NCI-H748 (cell line): ENCODE results near the gene PKP1.

Experiments used
- DNase-seq: peaks from one replicate; lab custom pipeline; 2025; ENCODE audit not compliant: unreplicated experiment; lab: John Stamatoyannopoulos, UW

Gene PKP1

DNA sequence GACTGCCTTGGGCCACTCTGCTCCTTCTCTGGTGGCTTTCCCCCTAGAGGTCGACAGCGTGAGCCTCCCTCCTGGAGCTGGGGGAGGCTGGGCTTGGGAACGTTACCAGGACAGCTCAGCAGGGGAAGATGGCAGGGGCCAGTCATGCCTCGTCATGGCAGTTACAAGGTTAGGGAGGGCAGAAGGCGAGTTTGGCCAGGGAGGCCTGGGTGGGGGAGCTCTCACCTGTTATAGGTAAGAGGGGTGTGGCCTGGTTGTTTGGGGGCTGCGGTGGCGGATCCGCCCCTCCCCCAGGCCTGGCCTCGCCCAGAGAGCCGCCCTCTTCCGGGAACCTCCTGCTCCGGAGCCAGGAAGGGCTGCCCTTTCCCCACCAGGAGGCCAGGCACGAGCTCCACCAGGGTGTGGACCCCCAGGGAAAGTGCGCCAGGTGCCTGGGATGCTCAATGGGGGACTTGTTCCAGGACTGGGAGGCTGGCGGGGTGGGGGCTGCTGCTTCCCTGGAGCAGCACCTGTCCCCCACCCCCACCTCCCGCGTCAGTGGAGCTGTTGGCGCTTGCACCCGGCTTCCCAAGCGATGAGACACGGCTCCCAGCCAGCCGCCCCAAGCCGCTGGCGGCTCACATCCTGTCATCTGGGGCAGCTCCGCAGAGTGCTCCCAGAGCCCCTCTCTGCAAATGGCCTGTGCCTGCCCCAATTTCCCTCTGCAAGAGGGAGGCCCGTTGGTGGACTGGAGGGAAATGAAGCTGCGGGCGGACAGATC is 23.6 kb upstream of the PKP1 start:
- DNase-seq: peak; percentile 80

GRCh38 chr1:201260236-201260590 is 23.1 kb upstream of the PKP1 start:
- peak; percentile 77 for DNase-seq

DNA sequence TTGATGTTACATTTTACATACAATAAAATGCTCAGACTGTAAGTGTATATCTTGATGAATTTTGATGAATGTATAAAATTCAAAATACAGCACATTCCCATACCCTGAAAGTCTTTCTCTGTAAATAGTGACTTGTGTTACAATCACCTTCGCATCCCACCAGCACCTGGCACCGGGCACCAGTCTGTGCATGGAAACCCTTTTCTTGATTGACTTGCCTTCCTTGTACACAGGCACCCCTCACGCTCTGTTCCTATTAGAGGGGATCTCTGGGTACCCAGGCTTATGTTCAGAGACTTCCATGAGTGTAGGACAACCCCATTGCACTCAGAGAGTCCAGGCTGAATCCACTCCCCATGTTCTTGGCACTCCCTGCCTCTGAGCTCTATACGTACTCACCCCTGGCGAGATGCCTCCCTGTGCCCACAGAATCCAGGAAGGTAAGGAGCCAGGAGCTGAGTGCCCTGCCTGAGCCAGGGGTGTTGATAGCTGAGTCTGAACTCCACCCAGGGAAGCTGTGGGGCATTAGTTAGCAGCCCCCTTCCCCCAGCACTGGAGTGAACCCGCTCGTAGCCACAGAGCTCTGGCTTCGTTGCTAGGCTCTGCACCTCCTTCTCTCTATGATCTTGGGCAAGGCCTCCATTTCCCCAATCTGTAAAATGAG is 22.5 kb upstream of the PKP1 start:
- DNase-seq: no peak

- DNase-seq: no peak
Measured at GRCh38 chr1:201261771-201262547, 21.3 kb upstream of the PKP1 start.

DNA sequence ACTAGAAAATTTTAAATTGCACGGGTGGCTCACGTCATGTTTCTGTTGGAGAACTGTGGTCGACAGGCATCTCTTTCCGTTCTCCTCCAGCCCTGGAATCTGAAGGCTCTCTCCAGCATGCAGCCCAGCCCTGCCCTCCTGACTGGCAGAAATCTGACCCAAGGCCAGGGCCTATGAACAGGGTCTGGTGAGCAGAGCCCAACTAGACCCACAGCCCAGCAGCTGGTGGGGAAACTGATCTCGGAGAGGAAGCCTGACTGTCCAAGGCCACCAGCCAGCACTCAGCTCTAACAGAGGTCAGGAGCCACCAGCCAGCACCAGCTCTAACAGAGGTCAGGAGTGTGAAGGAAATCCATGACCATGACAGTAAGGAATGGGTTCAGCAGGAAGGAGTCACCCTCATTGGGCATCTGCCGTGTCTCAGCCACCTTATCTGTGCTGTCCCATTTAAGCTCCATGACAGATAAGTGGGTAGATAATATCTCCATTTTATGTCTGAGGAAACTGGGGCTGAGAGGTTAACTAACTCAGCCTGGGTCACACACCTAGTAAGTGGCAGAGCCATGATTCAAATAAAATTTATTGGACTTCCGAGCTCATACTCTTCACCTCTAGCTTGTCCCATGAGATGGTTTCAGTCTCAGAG is 20.2 kb upstream of the PKP1 start:
- no peak for DNase-seq

DNA sequence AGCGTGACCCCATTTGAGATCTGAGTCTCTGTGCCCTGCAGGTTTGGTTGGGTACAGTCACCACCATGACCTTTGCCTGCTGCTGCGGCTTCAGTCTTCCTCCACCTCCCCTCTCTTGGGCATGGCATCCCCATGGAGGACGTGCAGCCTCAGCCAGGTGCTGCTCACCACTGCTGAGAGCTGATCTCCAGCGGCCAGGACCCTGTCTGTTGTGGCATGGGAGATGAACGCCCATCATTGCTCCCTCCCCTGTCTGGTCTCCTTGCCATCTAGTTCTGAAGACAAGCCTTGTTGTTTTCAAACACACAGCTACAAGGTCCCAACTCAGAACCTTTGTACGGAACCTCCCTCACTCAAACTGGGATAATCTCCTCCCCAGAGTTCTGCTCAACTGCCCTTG is 19.2 kb upstream of the PKP1 start:
- DNase-seq: no peak

GRCh38 chr1:201264554-201264953 is 18.8 kb upstream of the PKP1 start:
- no peak for DNase-seq

DNA sequence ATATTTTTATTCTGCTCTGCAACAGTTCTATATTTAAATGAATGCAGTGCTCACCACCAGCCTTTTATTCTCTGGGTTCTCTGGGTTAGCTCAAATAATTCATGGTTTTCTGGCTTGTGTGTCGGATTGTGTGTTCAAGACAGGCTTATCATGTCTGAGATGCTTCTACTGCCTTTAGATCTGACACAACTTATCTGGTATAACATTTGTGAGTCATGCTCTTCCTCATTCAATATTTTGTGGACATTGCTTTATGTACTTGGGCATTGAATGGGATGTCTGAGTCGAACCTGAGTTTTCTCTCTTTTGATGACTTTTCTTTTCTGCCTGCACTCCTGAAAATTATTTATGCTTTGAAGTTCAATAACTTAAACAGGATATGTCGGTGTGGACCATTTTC is 17.6 kb upstream of the PKP1 start:
- DNase-seq: no peak

DNA sequence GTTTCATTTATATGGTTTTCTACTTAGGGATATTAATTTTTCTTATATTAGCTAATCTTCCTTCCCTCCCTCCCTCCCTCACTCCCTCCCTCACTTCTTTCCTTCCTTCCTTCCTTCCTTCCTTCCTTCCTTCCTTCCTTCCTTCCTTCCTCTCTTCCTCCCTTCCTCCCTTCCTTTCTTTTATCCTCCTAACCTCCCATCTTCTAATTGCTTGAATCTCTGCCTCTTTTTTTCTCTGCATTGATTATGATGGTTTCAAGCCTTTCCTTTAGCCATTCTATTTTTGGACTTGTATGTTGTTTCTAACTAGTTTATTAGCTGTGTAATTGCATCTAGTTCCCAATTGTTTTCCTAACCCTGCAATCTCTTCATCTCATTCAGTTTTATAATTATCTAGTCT is 17.0 kb upstream of the PKP1 start:
- no peak for DNase-seq

GRCh38 chr1:201266774-201267173 is 16.5 kb upstream of the PKP1 start:
- no peak for DNase-seq

GRCh38 chr1:201267481-201268229 is 15.7 kb upstream of the PKP1 start:
- no peak for DNase-seq

DNA sequence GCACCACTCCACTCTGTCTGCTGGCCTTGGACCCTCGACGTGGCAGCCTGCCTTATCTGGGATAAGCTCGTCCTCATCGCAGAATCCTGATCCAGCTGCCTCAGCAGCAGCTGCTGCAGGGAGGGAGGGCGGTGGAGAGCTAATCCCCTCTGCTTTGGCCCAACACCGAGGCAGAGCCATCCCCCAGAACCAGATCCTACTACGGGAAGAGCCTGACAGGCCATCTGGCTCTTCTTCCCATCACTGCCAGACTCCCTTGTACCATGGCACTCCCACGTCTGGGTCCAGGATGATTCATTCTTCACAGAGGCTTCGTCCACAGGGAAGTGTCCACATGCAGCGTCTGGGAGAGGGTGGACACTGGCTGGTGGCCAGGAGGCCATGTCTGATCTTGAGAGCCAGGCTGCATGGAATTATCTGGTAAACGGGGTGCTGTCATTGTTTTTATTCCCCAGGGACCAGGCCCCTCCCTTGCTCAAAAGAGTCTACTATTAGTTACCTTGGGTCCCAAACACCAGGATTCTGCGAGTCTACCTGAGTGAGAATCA is 14.6 kb upstream of the PKP1 start:
- no peak for DNase-seq

GRCh38 chr1:201269281-201269680 is 14.0 kb upstream of the PKP1 start:
- DNase-seq: no peak

GRCh38 chr1:201269900-201270410 is 13.4 kb upstream of the PKP1 start:
- DNase-seq: no peak

DNA sequence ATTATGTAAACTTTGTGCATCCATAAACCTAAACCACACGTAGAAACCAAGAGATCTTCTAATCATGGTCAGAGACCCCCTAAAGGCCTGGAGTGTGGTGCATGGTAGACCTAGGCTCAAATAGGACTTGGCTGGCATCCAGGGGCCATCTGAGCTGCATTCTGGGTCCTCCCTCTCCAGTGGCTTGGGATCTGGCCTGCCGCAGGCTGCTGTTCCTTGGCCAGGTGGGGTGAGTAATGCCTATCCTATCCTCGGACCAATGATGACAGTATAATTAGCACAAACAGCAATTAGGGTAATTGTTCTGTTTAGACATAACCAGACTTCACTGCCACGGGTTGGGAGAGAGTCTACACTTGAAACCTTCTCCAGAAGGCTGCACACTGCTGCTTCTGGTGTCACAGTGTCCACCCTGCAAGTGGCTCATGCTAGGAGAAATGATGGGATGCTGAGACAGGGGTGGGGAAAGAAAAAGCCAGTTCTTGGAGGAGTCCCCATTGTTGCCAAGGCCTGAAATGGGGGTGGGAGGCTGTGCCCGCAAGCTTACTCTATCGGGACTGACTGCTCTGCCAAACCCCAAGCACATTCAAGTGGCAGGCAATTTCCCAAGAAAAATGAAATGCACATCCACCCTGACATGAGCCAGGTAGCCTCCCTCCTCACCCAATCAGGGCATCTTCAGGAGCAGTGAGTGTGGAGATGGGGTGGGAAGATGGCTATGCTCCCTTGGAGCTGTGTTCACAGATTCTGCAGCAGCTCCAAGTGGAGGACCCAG is 12.5 kb upstream of the PKP1 start:
- peak; percentile 87 for DNase-seq

DNA sequence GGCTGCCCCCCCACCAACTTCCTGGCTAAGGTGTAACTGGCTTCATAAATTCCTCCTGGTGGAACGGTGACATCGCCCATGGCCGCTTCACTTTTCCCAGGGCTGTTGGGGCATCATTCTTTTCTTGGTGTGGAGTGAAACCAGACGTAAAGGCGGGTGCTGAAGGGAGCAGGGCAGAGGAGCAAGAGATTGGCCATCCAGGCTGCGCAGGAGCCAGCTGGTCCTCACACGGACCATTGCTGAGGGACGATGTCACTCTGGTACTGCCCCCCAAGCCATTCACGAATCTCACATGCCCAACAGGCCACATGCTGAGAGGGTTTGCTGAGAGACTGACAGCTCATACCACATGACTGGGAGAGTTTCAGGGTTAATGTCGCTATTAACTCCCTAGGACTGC is 10.5 kb upstream of the PKP1 start:
- DNase-seq: no peak

GRCh38 chr1:201274616-201275252 is 8.6 kb upstream of the PKP1 start:
- no peak for DNase-seq

DNA sequence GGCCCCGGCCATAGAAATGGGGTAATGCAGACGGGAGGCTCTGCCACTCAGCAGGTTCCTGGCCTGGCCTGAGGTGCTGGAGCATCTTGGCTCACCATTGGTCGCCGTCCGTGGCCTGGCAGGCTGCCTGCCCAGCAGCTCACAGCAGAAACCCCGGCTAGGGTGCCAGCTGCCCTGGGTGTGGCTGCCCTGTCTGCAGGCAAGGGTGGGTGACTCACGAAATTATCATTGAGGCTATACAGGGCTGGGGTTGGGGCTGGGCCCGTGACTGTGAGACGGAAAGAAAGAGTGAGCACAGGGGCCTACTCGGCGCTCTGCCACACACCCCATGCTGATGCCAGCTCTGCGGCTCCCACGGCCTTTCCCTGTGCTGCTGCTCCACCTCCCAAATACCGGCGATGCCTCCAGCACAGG is 8.0 kb upstream of the PKP1 start:
- peak; percentile 5 for DNase-seq

- no peak for DNase-seq
Measured at GRCh38 chr1:201276891-201277290, 6.4 kb upstream of the PKP1 start.
